Colonic mucosa (tissue), 4 donors: ENCODE data around the gene CSMD2. TPM values are rescaled to one million over a fixed set of nuclear protein-coding genes. Genes with fewer than 3 reads are reported as not detected.

Source experiments
- DNase-seq: peaks from one replicate; pipeline ENCODE4 v3.0.0-alpha.2; 2020
- H3K27ac ChIP-seq: fragments of 200-600 bp; one replicate; pipeline ENCODE4 v1.8.0; 2021
- H3K27me3 ChIP-seq: fragments of 200-600 bp; one replicate; pipeline ENCODE4 v1.8.0; 2021
- H3K36me3 ChIP-seq: fragments of 200-600 bp; one replicate; pipeline ENCODE4 v1.8.0; 2021
- H3K4me1 ChIP-seq: fragments of 200-600 bp; one replicate; pipeline ENCODE4 v1.8.0; 2021; ENCODE audit warnings: mild to moderate bottlenecking
- H3K4me3 ChIP-seq: fragments of 200-600 bp; one replicate; pipeline ENCODE4 v1.8.0; 2021
- H3K9ac ChIP-seq, 2 donors: one replicate each; pipeline ENCODE4 v1.7.0; 2013; ENCODE audit warnings: control low read depth in 2 of 2, low read depth in 2 of 2, low read length in 2 of 2
- H3K9me3 ChIP-seq: fragments of 200-600 bp; one replicate; pipeline ENCODE4 v1.8.0; 2021
- intact Hi-C: fragments of 100-400 bp; cut with DNase I; formaldehyde crosslinking; loops from one replicate; pipeline ENCODE4 v1.14.1; 2022
- total RNA-seq, 2 donors: library from RNA; stranded (reverse); fragmentation: NEBNext Ultra II Directional in 1 of 2; extraction: Animal tissue kit (Norgen Biotek cat#: 25700) in 1 of 2; gene quantifications; one replicate each; pipeline ENCODE4 v1.2.1, GENCODE V29; 2021
- TF ChIP-seq, protein P1 (sequence below): fragments of 200-600 bp; IDR thresholded peaks from one replicate; pipeline ENCODE4 v1.8.0; 2022; ENCODE audit warnings: antibody characterized with exemption, mild to moderate bottlenecking
- donor health status: healthy.
- donor health status: DM: no; HTN: no; CAD: no.
- donor health status: DM: no; HTN: no; CAD: no.

Gene CSMD2
- total RNA-seq, 2 donors from 2014 or later: 0.05 to 0.10 TPM

- Histone ChIP-seq H3K27me3 (no peaks in the 10 kb centered on the region), H3K4me1 (no peaks in the 10 kb centered on the region), H3K9ac (no peak overlapping the region), H3K9me3 (no peaks in the 10 kb centered on the region), H3K27ac (no peak overlapping the region), H3K36me3 (no peaks in the 10 kb centered on the region), H3K4me3 (no peak overlapping the region)
- TF ChIP-seq, protein P1, sequence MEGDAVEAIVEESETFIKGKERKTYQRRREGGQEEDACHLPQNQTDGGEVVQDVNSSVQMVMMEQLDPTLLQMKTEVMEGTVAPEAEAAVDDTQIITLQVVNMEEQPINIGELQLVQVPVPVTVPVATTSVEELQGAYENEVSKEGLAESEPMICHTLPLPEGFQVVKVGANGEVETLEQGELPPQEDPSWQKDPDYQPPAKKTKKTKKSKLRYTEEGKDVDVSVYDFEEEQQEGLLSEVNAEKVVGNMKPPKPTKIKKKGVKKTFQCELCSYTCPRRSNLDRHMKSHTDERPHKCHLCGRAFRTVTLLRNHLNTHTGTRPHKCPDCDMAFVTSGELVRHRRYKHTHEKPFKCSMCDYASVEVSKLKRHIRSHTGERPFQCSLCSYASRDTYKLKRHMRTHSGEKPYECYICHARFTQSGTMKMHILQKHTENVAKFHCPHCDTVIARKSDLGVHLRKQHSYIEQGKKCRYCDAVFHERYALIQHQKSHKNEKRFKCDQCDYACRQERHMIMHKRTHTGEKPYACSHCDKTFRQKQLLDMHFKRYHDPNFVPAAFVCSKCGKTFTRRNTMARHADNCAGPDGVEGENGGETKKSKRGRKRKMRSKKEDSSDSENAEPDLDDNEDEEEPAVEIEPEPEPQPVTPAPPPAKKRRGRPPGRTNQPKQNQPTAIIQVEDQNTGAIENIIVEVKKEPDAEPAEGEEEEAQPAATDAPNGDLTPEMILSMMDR: no peak
- intact Hi-C loops: no loop called here
- DNase-seq: no peak
Observed at GRCh38 chr1:33762962-33763361, 402.1 kb downstream of the CSMD2 start.

DNA sequence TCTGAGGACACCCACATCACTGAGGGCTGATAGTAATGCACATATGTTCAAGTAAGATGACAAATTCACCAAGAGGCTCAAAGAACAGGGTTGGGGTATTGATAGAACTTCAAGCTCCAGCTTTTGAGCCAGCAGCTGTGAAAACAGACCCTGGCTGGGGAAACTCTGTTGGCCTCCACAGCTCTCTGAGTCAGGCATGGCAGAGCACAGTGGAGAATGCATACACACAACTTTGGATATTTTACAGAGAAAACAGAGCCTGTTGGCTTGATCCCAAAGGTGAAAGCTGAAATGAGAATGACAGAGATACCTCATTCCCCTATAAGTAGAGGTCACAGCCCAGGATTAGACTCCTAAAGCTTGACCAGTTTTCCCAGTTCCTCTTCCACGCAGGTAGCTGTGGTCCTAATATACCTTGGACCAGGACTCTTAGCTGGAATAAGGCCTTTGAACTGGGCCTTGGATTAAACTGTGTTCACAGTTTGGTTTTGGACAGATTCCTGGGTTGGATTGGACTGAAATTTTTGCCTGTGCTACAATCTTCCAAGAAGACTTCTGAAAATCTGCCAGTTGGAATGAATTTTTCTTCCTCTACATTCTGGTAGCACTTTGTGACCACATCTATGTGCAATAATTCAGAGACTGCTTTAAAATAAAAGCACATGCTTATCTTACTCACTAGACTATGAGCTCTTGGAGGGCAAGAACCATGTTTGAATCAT is 402.8 kb downstream of the CSMD2 start:
- Histone ChIP-seq H3K4me1 (no peaks in the 10 kb centered on the region), H3K27me3 (no peaks in the 10 kb centered on the region), H3K9me3 (no peaks in the 10 kb centered on the region), H3K9ac (no peak overlapping the region), H3K27ac (no peak overlapping the region), H3K4me3 (no peak overlapping the region), H3K36me3 (no peaks in the 10 kb centered on the region)
- DNase-seq: no peak
- TF ChIP-seq, protein P1: no peak
- intact Hi-C loops: no loop called here

DNA sequence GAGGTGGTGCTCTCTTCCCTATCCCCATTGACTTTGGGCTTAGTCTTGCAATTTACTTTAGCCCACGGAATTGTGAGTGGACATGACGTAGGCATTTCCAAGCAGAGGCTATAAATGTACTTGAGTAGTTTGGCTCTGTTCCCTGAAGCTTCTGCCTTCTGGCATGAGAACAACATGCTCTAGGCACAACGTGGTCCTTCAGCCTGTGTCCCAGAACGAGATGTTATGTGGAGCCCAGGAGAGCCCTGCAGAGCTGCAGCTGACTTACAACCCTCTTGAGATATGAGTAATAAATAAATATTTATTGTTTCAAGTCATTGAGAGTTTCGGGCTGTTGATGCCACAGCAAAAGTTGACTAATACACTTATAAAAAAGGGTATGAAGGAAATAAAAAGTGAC is 406.3 kb downstream of the CSMD2 start:
- no peak overlapping the region for H3K4me3 ChIP-seq
- no peak overlapping the region for H3K9ac ChIP-seq
- H3K9me3 ChIP-seq: no peaks in the 10 kb centered on the region
- no peaks in the 10 kb centered on the region for H3K27me3 ChIP-seq
- TF ChIP-seq, protein P1: no peak
- no peaks in the 10 kb centered on the region for H3K4me1 ChIP-seq
- H3K36me3 ChIP-seq: no peaks in the 10 kb centered on the region
- peak; percentile 23 for DNase-seq
- intact Hi-C loops: no loop called here
- H3K27ac ChIP-seq: no peak overlapping the region

DNA sequence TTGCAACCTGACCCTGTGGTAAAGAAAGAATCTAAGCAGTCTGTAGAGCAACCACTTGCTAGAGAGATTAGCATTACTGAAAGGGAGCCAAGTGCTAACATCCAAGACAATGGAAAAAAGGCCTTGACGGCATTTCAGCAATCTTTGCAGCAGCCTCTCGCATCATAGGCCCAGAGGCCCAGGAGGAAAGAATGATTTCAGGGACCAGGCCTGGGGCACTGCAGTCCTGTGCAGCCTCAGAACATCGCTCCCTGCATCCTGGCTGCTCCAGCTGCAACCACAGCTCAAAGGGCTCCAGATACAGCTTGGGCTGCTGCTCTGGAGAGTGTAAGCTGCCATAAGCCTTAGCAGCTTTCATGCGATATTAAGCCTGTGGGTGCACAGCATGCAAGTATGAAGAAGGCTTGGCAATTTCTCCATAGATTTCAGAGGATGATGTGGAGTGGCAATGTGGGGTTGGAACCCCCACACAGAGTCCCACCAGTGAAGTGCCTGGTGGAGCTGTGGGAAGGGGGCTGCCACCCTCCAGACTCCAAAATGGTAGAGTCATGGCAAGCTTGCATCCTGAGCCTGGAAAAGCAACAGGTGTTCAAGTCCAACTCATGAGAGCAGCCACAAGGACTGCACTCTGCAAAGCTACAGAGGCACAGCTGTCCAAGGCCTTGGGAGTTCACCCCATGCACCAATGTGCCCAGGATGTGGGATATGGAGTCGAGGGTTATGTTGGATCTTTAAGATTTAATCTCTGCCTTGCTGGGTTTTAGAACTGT is 411.8 kb downstream of the CSMD2 start:
- Histone ChIP-seq H3K27me3 (no peaks in the 10 kb centered on the region), H3K4me3 (no peak overlapping the region), H3K4me1 (no peaks in the 10 kb centered on the region), H3K36me3 (no peaks in the 10 kb centered on the region), H3K27ac (no peak overlapping the region), H3K9me3 (no peaks in the 10 kb centered on the region), H3K9ac (no peak overlapping the region)
- no peak for DNase-seq
- TF ChIP-seq, protein P1: no peak
- intact Hi-C loops: no loop called here

- H3K27me3 ChIP-seq: no peaks in the 10 kb centered on the region
- H3K36me3 ChIP-seq: no peaks in the 10 kb centered on the region
- TF ChIP-seq, protein P1: no peak
- H3K27ac ChIP-seq: no peak overlapping the region
- H3K4me1 ChIP-seq: no peaks in the 10 kb centered on the region
- intact Hi-C loops: no loop called here
- H3K9ac ChIP-seq: no peak overlapping the region
- H3K4me3 ChIP-seq: no peak overlapping the region
- DNase-seq: no peak
- H3K9me3 ChIP-seq: no peaks in the 10 kb centered on the region
Observed at GRCh38 chr1:33745942-33746341, 419.1 kb downstream of the CSMD2 start.
